ENCODE measurements around the gene IRF2BP1.
"Not testable (repeated sequence)": the region's sequence is repeated elsewhere in the genome, so short reads cannot be mapped to it uniquely, and the experiment has no call there.

The IRF2BP1 gene

DNA sequence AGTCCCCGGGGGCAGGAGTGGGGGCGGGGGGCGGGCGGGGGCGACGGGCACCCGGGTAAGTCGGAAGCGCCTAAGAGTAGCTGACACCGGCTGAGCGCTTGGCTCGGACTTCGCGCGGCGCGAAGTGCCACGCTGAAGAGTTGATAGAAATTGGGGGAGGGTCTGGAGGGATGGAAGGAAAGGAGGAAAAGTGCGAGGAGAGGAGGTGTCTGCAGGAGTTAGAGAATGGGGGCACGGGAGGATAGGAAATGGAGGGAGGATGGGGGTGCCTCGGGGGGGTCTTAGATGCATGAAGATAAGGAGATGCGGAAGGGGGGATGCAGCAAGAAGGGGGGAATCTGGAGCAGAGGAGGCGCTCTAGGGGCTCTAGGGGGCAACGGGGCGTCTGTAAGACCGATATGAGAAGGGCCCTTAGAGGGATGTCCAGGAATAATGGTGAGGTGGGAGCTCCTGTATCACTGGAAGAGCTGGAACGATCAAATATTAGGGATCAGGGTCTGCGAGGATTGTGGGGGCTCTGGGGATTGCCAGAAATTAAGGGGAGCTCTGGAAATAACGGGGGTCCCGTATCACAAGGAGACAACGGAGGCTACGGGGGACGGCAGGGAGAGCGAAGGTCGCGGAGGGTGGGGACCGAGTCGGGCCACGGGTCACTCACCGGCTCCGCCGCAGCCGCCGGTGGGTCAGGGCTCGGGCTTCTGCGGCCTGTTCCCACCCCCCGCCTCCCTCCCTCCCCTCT lies 16.1 kb upstream of the IRF2BP1 start, which contains the start of gene MYPOP:
Gene MYPOP (minus strand): TSS at position 702 of the 739 bp plus-strand sequence. CDS start 840 bp downstream, outside the sequence.
- DNase-seq, result no peak

DNA sequence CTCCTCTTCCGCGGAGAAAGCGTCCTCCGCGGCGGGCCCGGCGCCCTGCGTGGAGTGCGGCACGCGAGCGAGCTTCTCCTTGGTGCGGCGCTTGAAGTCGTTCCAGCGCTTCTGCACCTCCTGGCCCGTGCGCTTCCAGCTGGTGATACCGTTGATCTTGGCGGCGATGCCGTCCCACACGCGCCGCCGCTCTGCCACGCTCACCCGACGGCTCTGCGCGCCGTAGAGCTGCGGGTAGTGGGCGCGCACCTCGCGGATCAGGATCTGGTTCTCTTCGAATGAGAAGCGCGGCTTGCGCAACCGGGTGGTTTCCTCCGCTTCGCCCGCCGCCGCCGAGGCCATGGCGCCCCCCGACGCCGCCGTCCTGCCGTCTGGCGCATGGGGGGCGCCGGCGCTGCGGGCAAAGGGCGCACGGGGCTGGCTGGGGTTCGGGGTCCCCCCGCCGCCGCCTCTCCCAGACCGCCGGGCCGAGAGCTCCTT lies 15.5 kb upstream of the IRF2BP1 start:
- DNase-seq, result peak; percentile 43 to 50

DNA sequence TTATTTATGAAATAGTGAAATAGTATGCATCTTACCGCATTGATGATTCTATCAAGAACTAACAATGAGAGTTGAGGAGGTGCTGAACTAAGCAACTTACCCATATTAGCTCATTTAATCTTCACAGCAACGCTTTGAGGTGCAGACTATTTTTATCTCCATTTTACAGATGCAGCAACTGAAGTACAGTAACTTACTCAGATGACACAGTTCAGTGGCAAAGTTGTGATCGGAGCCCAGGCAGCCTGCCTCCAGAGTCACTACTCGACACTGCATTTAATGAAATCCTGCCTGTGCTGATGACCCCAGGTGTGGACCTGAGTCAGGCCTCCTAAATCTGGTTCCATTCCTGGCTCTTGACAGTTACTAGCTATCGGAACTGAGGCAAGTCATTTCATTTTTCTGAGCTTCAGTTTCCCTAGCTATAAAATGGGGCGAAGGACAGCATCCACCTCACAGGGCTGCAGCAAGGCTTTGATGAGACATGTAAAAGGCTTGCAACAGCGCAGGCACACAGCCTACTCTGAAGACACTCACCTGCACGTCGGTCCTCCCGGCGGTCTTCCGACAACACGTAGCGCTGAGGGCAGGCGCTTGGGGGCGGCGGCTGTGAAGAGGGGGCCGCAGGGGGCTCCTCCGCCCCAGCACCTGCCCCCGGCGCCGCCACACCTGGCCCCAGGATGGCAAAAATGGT lies 14.9 kb upstream of the IRF2BP1 start:
- DNase-seq, result no peak

DNA sequence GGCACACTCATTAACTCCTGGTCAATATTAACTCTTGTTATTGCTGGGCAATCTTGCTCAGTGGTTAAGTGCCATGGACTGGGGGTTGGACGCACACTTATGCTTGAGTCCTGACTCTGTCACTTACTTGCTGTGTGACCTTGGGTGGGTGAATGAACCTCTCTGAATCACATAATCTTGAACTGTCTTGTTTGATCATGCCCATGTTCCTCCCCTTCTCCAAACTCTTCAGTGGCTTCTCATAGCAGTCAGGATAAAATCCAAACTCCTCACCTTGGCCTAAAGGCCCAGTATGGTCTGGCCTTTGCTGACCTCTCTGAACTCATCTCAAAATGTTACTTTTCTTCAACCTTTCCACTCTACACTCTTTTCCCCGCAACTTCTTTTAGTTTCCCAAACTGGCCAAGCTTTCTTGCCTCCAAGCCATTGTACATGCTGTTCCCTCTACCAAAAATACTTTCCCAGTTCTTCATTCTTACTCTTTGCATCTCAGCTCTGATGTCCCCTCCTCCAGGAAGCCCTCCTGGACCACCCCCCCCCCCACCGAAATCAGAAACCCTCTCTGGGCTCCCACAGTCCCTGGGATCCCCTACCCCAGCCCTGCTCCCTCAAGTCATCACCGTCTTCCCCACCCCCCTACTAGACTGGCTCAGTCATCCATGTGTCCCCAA lies 14.1 kb upstream of the IRF2BP1 start:
- DNase-seq, result no peak

DNA sequence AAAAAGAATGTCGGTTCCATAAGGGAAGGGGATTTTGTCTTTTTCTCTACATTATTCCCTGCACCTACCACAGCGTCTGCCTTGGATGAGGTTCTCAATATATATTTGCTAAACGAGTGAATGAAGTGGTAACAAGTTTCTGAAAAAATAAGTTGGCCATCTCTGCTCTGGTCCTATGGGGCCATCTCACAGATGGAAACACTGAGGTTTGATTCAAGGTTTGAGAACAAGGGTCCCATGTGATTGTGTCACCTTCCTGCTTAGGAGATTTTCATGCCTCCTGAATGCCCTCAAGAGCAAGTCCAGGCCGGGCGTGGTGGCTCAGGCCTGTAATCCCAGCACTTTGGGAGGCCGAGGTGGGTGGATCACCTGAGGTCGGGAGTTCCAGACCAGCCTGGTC lies 13.3 kb upstream of the IRF2BP1 start:
- DNase-seq, result no peak

DNA sequence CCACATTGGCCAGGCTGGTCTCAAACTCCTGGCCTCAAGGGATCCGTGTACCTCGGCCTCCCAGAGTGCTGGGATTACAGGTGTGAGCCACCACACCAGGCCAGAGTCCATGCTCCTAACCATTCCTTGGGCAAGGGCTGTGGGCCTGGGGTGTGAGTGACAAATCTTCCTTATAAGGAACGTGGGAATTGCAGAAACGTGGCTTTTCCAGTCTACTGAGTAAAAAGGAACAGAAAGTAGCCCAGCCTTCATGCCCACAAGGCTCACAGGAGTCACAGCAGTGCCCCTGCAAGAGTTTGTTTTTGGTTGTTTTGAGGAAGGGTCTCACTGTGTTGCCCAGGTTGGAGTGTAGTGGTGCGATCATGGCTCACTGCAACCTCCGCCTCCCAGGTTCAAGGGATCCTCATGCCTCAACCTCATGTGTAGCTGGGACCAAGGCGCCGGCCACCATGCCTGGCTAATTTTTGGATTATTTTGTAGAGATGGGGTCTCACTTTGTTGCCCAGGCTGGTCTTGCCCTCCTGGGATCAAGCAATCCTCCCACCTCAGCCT lies 11.4 kb upstream of the IRF2BP1 start:
- DNase-seq, result no peak

DNA sequence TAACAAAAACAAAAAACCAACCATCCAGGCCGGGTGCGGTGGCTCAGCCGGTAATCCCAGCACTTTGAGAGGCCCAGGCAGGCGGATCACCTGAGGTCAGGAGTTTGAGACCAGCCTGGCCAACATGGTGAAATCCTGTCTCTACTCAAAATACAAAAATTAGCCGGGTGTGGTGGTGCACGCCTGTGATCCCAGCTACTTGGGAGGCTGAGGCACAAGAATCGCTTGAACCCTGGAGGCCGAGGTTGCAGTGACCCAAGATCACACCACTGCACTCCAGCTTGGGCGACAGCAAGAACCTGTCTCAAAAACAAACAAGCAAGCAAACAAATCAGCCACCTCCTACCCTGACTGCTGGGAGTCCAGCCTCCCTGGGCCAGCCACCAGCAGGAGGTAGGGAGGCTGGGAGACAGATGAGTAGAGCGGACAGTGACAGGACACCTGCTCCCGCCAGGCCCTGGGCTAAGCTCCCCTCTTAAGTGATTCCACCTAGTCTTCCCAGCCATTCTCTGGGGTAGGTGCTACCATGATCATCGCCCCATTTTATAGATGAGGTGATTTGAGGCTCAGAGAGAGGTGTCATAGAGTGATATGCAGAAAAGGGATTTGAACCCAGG lies 10.2 kb upstream of the IRF2BP1 start:
- not testable (repeated sequence) for DNase-seq

DNA sequence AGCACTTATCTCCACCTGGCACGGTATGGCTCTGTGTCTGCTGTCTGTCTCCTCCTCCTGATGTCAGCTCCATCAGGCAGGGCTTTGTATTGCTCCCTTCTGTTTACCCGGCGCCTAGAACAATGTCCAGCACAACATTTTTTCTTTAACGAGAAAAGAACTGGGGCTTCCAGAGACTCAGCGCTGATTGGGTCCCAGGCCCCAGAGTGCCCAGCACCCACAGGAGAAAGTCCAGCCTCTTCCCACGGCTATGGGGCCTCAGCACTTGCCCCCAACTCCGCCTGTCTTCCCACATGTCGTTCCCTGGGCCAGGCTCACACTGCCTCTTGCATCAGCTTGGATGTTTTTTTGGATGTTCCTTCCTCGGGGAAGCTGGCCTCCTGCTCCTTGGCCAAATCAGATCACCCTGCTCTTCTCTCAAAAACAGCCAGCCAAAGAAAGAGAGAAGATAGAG lies 9.6 kb upstream of the IRF2BP1 start:
- no peak for DNase-seq

DNA sequence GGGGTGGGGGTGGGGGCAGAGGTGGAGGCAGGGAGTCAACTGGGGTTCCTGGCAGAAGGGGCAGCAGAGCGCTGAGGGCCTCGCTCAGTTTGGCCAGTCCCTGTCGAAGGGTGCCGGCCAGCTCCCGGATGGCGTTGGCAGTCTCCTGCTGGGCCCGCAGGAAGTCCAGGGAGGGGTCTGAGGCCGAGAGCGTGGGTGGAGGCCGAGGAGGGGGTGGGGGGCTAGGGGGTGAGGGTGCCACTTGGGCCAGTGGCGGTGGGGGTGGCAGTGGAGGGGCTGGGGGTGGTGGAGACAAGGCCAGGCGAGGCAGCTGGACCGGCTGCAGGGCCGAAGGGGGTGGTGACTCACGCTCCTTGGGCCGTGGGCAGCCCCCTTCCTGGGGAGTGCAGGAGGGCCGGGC lies 4.9 kb upstream of the IRF2BP1 start:
- DNase-seq, result no peak

DNA sequence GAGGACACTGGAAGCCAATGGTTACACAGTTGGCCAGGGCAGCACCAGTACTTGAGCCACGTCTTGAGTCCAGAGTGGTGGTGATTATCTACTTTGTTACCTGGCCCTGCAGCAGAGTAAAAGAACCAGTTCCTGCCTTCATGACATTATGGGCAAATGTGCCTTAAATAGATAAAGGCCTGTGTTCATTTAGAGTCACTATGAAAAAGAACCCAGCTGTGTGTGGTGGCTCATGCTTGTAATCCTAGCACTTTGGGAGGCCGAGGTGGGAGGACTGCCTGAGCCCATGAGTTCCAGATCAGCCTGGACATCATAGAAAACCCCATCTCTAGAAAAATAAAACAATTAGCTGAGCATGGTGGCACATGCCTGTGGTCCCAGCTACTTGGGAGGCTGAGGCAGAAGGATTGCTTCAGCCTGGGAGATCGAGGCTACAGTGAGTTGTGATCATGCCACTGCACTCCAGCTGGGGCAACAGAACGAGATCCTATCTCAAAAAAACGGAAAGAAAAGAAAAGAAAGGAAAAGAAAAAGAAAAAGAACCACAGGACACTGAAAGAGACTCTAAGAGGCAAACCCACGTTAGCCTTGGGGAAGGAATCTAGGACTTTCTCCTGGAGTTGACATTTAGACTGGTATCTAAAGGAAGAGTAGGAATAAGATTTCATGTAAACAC lies 3.4 kb upstream of the IRF2BP1 start:
- DNase-seq, result no peak

DNA sequence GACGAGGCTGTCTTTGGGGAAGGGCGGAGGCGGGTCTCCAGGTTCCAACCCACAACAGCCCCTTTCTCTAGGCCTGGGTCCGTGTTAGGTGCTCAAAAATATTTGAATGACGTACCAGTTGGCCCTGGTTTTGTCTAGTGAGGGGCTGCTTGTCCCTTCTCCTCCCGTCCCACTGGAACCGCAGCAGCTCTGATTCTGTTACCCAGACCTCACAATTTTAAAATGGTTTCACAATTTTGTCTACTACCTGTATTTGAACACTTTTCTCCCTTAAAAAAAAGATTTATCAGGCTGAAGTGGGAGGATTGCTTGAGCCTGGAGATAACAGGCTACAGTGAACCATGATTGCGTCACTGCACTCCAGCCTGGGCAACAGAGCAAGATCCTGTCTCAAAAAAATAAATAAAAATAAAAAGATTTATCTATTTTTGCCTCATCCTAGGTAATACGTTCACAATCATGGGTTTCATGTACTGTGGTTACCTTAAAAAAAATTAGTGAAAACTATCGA lies 1.3 kb upstream of the IRF2BP1 start:
- DNase-seq, result no peak

DNA sequence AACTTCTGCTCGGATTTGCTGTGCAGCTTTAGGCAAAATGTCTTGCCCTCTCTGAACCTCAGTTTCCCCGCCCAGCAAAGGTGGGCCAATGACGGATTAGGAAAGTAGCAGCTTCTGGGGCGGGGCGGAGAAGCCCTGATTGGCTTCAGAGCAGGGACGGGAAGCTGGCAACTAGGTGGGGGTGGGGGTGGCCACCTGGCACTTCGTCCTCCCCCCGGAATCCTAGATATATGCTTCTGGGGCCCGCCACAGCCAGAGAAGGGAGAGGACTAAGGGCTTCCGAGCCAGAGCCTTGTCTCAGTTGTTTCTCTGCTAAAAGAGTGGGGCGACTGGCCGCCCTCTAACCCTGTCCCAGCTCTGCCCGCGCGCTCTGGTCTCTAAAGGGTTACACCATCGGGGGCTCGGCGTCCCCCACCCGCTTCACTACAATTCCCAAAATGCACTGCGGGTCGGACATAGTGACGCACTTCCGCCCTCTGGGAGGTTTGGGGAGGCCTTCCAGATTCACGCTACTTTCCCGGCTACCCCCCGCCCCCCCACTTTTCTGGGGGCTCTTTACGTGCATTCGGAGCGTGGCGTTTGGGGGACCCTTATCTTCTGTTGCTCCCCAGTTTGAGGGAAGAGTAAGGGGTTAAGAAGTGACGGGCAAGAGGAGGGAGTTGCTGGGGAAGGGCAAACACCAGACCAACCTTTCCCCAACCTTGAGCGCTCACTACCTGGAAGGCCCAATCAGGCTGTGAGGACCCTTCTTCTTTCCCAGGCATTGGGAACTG lies 672 bp upstream of the IRF2BP1 start:
- peak; percentile 74 to 76 for DNase-seq

DNA sequence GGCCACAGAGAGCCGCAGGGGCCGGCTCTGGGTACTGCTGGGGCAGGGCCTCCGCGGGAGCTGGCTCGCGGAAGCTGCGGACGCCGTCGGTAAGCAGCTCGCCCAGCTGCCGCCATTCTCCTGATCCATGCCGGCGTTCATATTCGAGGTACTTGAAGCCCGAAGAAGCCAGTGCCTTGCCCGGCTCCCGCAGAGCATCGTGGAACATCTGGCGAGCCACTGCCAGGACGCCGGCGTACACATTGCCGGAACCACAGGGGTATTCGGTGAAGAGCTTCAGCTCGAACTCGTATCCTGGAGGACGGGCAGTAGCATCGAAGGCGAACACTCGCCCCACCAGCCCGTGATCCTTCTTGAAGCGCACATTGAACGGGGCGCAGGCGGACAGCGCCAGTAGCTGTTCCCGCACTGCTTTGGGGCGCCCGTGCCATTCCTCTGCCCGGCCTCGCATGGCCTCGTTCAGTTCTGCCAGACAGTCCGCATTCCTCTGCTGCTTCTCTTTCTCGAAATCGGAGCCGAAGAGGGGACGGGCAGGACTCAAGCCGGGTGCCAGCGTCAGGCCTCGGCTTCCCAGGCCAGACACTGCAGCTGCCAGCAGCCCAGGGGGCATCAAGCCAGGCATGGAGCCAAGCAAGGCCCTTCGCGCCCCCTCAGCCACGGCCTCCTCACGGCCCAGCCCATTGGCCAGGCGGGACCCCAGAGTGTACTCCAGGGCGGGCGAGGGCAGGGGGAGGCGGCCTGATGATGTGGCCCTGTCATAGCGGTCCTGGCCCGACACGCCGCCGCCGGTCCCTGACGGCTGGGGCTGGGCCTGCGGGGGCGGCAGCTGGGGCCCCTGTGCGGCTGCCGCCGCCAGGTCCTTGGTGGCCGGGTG lies 1.0 kb downstream of the IRF2BP1 start:
- DNase-seq, result no peak

DNA sequence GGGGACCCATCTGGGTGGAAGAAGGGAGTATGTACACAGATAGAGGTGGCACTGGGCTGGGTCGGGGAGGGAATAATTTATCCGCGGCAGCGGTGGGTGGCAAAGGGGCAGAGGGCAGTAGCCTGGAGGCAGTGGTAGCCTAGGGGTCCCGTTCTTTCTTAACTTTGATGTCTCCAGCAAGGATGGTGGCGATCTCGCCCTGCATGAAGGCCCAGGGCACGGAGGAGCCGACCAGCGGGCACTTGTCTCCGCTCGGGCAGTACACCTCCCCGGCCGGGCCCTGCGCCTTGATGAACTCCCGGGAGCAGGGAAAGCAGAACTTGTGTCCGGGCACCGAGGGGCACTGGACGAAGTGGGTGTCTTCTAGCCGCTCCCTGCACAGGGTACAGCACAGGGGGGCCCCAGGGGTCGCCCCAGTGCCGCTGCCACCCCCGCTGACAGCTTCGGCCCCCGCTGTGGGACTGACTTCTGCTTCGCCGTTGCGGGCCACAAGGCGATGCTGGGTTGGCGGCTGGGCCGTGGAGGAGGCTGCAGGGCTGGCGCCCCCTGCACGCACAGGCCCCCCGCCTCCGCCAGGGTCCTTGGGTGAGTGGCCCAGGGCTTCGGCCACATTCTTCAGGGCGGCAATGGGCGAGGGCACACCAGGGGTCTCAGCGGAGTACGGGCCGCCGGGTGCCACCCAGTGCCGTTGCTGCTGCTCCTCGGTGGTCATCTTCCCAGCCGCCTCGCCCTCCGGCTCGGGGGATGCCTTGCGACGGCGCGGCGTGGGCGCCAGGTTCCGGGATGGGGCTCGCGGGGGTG lies 1.9 kb downstream of the IRF2BP1 start:
- DNase-seq, result no peak

DNA sequence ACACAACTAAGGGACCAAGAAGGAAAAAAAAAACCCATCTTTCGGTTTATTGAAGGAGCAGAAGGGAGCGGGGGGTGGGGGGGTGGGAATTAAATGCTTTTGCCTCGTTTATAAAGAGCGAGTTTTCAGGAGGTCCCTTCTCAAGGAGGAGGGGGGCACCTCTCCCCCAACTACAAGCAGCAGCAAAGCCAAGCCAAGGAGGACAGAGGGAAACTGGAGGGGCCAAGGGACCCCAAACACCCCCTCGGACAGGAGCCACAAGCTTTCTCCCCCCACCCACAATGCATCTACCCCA lies 2.4 kb downstream of the IRF2BP1 start:
- no peak for DNase-seq

DNA sequence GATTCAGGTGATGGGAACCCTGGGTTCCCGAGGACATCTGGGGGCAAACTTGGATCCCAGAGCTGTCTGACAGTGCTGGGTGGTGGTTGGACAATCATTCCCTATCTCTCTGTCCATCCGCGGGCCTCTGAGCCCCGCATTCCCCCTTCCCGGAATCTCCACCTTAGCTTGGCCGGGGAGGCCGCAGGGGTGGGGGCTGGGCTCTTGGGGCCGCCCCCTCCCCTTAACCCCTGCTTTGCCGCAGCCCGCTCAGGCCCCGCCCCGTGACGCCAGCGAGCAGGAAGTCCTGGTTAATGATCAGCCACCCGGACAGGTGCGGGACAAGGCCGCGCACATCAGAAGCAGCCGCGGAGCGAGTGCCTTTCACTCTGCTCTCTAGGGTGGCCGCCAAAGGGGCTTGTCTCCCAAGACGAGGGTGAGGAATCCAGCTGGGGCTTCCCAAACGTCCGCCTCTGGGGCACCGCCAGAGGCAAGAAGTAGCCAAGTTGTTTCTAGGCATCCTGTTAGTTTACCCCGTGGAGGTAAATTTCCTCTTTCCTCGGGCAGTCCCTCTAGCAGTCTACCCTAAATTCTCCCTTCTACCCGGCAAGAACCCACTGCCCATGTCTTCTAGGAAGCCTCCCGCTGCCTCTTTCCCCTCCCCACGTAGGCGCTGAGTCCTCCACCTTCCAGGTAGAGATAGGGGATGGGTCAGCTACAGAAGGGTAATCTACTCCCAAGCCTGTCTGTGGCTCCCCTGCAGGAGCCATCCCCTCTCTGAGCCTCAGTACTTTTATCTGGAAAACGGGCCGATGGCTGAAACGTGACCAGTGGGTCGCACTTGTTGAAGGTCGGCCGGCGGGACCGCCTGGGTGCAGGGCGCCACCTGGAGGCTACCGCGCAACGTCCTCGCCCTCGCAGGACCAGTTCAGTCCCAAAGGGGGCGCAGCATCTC lies 3.0 kb downstream of the IRF2BP1 start:
- peak; percentile 73 to 78 for DNase-seq

DNA sequence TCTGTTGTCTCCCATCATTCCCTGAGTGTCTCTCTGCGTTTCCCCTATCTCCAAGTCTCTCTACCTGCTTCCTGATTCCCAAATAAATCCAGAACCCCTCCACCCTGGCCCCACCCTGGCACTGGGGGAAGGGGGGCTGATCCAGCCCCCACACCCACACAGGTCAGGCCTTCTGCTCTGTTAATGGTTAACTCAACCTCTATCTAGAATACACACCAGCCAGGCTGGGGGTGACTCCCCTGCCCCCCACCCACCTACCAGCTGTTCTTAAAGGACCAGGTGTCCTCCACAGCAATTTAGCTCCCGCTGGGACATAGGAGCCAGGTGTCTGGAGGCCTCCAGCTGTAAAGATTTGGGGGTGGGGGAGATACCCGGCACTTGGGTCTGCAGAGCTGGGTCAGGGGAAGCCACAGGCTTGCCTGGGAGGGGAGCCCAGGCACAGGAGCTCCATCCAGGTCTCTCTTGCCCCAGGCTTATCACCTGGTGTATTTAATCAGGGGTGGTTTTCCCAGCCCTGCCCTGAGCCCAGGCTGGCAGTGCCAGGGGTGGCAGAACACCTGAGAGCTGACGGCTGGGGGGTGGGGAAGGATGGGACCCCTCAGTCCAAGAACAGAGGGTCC lies 3.9 kb downstream of the IRF2BP1 start:
- no peak for DNase-seq
